Activated CD8-positive, alpha-beta memory T cell treated with anti-CD3 and anti-CD28 coated beads, Interleukin-2, amount 50 U/mL, for 4 hours (primary cell): ENCODE data around the gene ARSB.
"Not testable (repeated sequence)": the region's sequence is repeated elsewhere in the genome, so short reads cannot be mapped to it uniquely, and the experiment has no call there.

Experiments
- DNase-seq: peaks from one replicate; pipeline ENCODE4 v3.0.0-alpha.2; 2020

ARSB gene

GRCh38 chr5:78993165-78993564, 8.1 kb upstream of the ARSB start:
- DNase-seq = no peak

- no peak for DNase-seq
Measured at GRCh38 chr5:78992146-78992545, 7.0 kb upstream of the ARSB start.

GRCh38 chr5:78989080-78989479, 4.0 kb upstream of the ARSB start:
- no peak for DNase-seq

- peak; percentile 47 for DNase-seq
Measured at GRCh38 chr5:78985725-78986223, 664 bp upstream of the ARSB start.

DNA sequence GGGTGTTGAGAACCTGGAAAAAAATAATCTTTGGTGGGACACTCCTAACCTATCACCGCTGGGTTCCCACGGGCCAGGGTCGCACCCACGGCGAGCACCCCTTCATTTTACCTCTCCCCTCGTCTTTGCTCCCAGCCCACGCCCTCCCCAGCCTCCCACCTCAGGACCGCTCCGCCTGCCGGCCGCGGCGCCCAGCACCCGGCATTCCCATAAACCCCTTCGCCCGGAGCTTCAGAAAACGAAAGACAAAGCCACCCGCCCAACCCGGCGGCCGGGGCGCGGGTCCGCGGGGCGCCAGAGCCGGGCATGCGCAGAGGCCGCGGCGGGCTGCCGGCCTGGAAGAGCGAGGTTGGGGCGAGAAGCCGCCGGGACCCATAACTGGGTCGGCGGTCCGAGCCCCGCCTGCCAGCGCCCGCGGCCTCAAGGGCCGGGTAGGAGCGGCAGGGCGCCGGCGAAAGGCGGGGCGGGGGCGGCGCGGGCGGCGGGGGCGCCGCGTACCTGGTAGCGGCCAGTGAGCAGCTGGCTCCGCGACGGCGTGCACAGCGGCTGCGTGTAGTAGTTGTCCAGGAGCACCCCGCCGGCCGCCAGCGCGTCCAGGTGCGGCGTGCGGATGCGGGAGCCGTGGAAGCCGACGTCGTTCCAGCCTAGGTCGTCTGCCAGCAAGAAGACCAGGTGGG, 533 bp downstream of the ARSB start:
- peak; percentile 78 for DNase-seq

DNA sequence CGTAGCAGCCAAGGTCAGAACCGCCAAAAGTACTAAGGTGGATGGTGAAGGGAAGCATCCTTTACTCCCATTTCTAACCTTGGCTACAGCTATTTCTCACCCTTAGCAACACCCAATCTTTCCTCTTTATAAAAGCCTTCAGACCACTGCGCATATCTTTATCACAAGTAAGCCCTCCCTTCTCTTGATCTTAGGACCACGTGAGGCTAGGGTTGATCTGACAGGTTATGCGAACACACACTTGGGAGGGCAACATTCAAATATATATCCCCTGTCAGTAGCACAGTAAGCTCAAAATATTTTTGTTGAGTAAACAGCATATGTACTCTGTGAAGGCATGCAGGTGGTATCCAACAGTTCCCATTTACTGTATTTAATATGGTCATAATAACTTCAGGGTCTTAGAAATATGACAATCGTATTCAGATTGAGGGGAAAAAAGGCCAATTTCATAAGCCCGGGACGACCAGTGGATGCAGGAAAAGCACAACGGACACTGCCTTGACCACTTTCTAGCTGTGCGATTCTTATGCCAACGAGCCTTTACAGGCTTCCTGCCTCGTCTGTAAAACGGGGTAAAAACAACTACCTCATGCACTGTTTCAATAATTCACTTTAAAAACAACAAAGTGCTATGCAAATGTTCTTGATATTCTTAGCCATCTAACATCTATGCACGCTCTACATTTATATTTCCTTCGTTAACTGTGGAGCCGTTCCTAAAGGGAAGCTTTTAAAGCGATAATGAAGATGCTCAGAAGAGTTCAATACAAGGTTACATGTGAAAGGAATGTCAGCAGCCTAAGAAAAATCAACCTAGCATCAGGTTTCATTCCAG, 1.3 kb downstream of the ARSB start:
- DNase-seq = no peak

DNA sequence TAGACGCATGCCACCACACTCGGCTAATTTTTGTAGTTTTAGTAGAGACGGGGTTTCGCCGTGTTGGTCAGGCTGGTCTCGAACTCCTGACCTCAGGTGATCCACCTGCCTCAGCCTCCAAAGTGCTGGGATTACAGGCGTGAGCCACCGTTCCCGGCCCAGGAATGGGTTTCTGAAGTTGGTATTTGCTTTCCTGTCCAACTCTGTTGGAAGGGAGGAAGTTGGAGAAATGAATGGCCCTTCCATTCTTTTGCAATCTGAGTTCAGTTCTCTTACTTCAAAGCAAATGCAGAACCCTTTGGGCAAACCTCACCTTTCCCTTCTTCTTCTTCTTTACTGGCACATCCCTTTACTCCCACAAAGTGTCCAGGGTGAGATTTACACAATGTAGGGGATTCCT, 1.9 kb downstream of the ARSB start:
- DNase-seq = not testable (repeated sequence)

GRCh38 chr5:78979909-78980308, 5.2 kb downstream of the ARSB start:
- DNase-seq = no peak

- DNase-seq = no peak
Measured at GRCh38 chr5:78979117-78979742, 5.9 kb downstream of the ARSB start.

DNA sequence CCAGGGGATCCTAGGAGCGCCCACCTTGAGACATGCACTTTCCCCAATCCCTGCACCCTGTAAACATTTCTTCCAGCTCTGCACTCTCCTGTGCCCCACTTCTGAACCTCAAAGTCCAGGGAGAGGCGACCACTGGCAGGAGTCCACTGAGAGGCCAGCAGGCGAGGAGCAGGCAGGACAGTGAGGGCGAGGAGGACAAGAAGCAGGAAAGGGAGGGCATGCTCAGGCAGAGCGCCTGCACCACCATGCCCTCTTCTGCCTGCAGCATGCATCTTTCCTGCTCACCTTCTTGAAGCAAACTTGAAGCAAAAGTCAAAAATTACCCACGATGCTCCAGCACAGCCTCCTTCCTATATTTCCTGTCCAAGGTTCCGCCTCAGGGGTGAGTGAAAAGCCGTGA, 10.1 kb downstream of the ARSB start:
- DNase-seq = no peak

GRCh38 chr5:78974601-78975000, 10.5 kb downstream of the ARSB start:
- DNase-seq = no peak

DNA sequence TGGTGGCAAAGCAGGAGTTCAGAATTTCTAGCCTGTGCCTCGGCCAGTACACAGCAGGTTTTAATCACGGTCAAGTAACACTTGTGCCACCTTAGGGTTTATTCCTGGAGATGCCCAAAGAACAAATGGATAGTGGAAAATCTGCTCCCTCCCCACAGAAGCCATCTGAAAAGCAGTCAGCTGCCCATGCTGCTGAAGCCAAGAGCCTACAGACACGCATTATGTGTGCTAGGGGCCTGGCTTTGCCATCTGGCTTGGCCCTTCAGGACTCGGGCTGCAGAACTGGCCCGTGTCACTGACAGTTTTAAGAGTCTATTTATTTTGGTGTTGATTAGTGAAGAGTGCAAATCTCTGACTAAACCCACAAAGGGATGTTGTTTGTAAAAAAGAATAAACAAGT, 11.1 kb downstream of the ARSB start:
- DNase-seq = no peak

DNA sequence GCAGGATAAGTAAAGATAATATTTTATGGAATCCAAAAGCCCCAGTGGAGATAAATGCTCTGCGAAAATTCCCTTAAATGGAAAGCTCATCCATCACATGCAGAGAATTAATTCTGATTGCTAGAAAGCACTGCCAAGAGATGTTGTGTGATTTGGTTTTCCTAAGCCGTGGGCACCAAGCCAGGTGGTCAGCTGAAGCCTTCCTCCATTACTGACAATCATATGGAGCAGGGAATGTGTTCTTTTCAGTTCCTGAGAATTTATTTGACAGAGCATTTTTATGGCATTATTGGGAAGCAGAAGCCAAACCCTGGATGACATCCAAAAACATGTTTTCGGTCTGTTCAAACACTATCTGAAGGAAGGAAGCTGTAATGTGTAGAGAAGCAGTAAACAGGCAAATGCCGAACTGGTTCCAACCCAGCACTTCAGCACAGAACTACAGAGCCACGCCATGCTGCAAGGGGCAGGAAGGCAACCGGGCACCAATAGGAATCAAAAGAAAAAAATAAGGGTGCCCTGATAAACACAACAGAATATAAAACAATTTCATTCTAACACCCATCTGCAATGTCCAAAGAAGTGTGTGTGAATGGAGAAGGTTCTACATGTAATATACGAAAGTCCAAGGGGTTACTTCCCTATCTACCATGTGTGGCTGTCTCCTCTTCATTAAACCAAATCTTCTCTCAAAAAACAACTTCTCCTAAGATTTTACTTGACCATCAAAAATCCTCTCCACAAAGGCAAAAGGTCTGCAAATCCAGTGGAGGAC, 12.3 kb downstream of the ARSB start:
- DNase-seq = no peak

GRCh38 chr5:78971998-78972397, 13.1 kb downstream of the ARSB start:
- DNase-seq = no peak

GRCh38 chr5:78968781-78969180, 16.3 kb downstream of the ARSB start:
- no peak for DNase-seq

DNA sequence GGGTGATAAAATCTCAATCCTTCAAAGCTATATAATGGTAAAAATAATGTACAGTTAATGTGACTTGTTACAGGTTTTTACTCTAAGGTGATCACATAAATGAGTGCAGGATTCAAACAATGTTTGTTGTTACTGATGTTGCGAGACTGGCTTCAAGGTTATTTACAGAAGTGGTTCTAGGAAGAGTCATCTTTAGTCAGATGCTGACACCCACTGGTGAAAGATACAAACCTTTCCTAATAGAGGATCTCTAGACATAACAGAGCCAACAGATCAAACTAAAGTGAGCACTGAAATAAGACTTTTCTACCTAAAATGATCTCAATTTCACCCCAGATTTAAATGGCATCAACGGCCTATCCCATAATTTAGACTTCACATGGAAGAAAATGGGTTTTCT, 20.2 kb downstream of the ARSB start:
- no peak for DNase-seq

GRCh38 chr5:78961743-78962142, 23.4 kb downstream of the ARSB start:
- DNase-seq = no peak

DNA sequence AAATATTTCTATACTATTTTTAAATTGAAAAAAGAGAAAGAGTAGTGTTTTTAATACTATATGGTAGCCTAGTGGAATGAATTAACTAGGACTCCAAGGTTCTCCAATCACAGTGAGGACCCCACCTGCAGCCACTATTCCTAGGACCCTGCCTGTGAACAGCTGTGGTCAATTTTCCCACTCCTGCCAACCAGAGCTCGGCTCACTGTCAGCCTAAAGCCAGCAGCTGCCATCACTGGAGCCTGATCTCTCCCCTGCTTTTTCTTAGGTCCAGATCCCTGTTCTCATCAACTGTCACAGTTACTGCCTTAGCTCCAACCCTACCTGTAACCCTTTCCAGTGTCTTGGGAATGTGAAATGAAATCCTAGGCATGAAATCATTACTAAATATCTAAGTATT, 25.3 kb downstream of the ARSB start:
- no peak for DNase-seq

- no peak for DNase-seq
Measured at GRCh38 chr5:78958672-78959445, 26.3 kb downstream of the ARSB start.

DNA sequence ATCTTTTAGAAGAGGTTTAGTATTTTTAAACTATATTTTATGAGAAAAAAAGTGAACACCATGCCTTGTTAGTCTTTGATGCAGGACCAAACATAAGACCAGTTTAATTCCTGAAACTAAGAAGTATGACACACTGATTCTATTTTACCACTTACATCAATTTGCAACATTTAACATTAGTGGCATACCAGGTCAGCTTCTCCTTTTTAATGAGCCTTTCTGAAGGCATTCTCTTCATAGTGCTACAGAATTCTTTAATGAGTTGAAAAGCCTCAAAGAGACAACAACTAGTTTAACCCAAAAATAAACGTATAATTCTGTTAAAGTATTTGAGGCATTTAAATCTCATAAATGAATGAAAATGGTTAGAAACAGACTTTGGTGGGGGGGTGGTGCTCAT, 28.2 kb downstream of the ARSB start:
- DNase-seq = no peak

DNA sequence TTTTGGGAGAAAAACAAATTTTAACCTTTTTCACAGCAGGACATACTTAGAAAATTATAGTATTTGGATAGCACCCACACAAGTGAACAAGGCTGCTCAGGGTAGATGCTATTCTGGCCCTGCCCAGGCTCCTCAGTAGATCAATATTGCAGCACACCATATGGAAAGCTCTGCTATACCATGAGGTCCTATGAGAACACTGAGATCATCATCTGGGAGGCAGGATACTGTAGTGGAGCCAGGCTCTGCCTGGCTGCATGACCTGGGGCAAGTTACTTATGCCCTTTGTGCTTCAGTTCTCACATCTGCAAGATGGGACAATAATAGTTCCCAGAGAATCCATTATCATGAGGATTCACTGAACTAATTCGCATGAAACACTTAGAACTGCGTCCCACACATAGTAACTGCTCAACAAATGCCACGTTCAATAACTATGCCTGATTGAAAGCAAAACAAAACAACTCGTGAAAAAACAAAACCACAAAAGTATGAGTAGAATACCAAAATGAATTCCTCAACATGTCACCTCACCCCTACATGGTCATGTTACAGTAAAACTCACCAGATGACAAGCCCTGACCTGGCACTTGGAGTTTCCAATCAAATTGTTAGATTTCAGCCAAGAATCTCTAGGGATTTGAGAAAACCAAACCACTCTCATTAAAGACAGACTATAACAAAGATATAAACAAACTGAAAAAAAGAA, 31.9 kb downstream of the ARSB start:
- DNase-seq = no peak

- DNase-seq = no peak
Measured at GRCh38 chr5:78930721-78931120, 54.4 kb downstream of the ARSB start.
